Measurements from ENCODE around the gene SCN4A. TPM values are rescaled to one million over a fixed set of nuclear protein-coding genes. Genes with fewer than 3 reads are reported as not detected.

Gene SCN4A
- total RNA-seq, 2 donors from 2014 or later: 0.07 to 0.27 TPM

DNA sequence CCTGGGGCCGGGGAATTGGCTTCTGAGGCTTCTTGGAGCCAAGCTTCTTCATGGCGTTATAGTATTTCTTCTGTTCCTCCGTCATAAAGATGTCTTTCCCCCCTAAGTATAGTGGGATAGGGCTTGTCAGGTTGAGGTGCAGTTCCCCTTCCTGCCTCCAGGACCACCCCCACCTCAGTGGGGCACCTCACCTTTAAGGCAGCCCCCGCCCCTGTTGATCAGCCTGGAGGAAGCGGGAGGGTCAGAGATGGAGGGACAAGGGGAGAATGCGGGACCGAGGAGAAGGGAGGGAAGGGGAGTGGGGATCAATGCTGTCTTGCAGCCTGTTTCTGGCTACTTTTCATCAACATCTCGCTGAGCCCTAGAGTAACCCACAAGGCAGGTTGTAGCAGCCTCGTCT is 29.0 kb downstream of the SCN4A start:
- H3K9ac ChIP-seq (ENCODE audit: low read depth in 2 of 2, low read length in 2 of 2): no peak overlapping the region
- intact Hi-C loops (cut with DNase I): no loop called here
- no peaks in the 10 kb centered on the region for H3K9me3 ChIP-seq
- H3K4me3 ChIP-seq: no peak overlapping the region
- H3K36me3 ChIP-seq: no peaks in the 10 kb centered on the region
- no peaks in the 10 kb centered on the region for H3K4me1 ChIP-seq
- TF ChIP-seq, protein P1, sequence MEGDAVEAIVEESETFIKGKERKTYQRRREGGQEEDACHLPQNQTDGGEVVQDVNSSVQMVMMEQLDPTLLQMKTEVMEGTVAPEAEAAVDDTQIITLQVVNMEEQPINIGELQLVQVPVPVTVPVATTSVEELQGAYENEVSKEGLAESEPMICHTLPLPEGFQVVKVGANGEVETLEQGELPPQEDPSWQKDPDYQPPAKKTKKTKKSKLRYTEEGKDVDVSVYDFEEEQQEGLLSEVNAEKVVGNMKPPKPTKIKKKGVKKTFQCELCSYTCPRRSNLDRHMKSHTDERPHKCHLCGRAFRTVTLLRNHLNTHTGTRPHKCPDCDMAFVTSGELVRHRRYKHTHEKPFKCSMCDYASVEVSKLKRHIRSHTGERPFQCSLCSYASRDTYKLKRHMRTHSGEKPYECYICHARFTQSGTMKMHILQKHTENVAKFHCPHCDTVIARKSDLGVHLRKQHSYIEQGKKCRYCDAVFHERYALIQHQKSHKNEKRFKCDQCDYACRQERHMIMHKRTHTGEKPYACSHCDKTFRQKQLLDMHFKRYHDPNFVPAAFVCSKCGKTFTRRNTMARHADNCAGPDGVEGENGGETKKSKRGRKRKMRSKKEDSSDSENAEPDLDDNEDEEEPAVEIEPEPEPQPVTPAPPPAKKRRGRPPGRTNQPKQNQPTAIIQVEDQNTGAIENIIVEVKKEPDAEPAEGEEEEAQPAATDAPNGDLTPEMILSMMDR (IDR thresholded peaks at IDR 0.05): no peak
- no peak for DNase-seq
- H3K27me3 ChIP-seq: no peaks in the 10 kb centered on the region
- no peak overlapping the region for H3K27ac ChIP-seq

DNA sequence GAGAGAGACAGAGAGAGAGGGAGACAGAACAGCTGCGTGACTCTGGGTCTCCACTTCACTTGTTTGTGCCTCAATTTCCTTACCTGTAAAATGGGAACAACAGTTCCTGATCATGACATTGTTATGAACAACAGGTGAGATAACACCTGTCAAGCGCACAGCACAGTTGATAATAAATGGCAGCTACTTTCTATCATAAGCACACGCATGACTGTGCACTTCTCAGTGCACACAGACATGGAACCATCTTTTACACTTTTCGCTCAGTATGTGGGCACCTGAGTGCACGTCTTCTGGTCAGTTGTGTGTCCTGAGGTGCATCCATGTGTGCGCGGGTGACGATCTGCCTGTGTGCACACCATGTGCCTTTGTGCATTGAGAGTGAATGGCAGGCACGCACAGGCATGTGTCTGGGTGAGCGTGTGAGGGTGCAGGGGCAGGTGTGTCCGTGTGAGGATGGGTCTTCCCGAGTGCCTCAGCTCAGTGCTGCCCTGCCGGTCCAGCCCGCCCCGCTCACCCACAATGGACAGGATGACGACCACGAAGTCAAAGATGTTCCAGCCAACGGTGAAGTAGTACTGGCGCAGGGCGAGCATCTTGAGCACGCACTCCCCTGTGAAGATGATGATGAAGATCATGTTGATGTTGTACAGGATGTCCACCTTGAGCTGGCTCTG is 30.3 kb downstream of the SCN4A start:
- Histone ChIP-seq H3K9me3 (no peaks in the 10 kb centered on the region), H3K36me3 (no peaks in the 10 kb centered on the region), H3K4me1 (no peaks in the 10 kb centered on the region), H3K4me3 (no peak overlapping the region), H3K9ac (ENCODE audit: low read depth in 2 of 2, low read length in 2 of 2) (no peak overlapping the region), H3K27ac (no peak overlapping the region), H3K27me3 (no peaks in the 10 kb centered on the region)
- TF ChIP-seq, protein P1 (IDR thresholded peaks at IDR 0.05): no peak
- intact Hi-C loops (cut with DNase I): no loop called here
- DNase-seq: no peak

DNA sequence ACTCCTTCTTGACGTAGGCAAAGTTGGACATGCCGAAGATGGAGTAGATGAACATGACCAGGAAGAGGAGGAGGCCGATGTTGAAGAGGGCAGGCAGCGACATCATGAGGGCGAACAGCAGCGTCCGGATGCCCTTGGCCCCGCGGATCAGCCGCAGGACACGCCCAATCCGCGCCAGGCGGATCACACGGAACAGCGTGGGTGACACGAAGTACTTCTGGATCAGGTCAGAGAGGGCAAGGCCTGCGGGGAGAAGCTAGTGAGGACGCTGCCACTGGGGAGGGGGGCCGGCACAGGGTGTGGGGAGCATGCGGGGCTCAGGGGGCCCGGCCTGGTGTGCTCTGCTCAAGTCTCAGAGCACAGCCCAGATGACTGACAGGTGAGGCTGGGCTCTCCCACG is 31.0 kb downstream of the SCN4A start:
- no peak overlapping the region for H3K9ac ChIP-seq (ENCODE audit: low read depth in 2 of 2, low read length in 2 of 2)
- no peak for DNase-seq
- intact Hi-C loops (cut with DNase I): no loop called here
- no peak overlapping the region for H3K4me3 ChIP-seq
- H3K36me3 ChIP-seq: no peaks in the 10 kb centered on the region
- H3K9me3 ChIP-seq: no peaks in the 10 kb centered on the region
- H3K4me1 ChIP-seq: no peaks in the 10 kb centered on the region
- H3K27ac ChIP-seq: no peak overlapping the region
- TF ChIP-seq, protein P1 (IDR thresholded peaks at IDR 0.05): no peak
- H3K27me3 ChIP-seq: no peaks in the 10 kb centered on the region

DNA sequence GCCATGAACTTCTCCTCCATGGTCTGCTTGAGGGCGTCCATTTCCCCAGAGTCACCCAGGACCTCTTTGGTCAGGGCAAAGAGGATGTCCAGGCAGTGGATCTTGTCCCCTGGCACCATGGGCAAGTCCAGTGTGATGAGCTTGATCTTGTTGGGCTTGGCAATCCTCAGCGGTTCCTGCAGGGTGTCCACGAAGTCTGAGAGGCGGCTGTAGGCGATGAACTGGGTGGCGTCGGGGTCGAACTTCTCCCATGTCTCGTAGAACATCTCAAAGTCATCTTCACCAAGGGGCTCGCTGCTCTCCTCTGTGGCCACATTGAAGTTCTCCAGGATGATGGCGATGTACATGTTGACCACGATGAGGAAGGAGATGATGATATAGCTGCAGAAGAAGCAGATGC is 31.6 kb downstream of the SCN4A start:
- H3K9me3 ChIP-seq: no peaks in the 10 kb centered on the region
- no peak overlapping the region for H3K4me3 ChIP-seq
- H3K36me3 ChIP-seq: no peaks in the 10 kb centered on the region
- intact Hi-C loops (cut with DNase I): no loop called here
- no peak overlapping the region for H3K9ac ChIP-seq (ENCODE audit: low read depth in 2 of 2, low read length in 2 of 2)
- no peak for DNase-seq
- no peaks in the 10 kb centered on the region for H3K27me3 ChIP-seq
- H3K27ac ChIP-seq: no peak overlapping the region
- TF ChIP-seq, protein P1 (IDR thresholded peaks at IDR 0.05): no peak
- H3K4me1 ChIP-seq: no peaks in the 10 kb centered on the region

DNA sequence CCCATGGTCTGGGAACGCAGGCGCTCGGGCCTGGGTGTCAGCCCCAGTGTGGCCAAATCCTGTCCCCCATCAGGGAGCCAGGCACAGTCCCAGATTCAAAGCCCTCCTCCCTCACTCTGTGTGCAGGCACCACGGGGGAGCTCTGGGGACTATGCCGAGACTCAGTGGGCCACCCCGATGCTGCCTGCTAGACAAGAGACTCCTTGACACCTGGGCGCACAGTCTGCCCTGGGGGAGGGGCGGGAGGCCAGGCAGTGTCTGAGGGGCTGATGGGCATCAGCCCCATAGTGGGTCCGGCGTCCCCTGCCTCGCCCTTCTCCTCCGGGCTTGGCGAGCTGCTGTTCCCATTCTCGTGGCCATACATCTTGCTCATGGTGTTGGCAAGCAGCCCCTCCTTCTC is 32.1 kb downstream of the SCN4A start:
- H3K27me3 ChIP-seq: no peaks in the 10 kb centered on the region
- TF ChIP-seq, protein P1 (IDR thresholded peaks at IDR 0.05): no peak
- H3K9me3 ChIP-seq: no peaks in the 10 kb centered on the region
- H3K4me3 ChIP-seq: no peak overlapping the region
- intact Hi-C loops (cut with DNase I): no loop called here
- no peak overlapping the region for H3K27ac ChIP-seq
- DNase-seq: no peak
- no peak overlapping the region for H3K9ac ChIP-seq (ENCODE audit: low read depth in 2 of 2, low read length in 2 of 2)
- H3K36me3 ChIP-seq: no peaks in the 10 kb centered on the region
- H3K4me1 ChIP-seq: no peaks in the 10 kb centered on the region
